ENCODE results near the gene CDH23.

Gene CDH23

DNA sequence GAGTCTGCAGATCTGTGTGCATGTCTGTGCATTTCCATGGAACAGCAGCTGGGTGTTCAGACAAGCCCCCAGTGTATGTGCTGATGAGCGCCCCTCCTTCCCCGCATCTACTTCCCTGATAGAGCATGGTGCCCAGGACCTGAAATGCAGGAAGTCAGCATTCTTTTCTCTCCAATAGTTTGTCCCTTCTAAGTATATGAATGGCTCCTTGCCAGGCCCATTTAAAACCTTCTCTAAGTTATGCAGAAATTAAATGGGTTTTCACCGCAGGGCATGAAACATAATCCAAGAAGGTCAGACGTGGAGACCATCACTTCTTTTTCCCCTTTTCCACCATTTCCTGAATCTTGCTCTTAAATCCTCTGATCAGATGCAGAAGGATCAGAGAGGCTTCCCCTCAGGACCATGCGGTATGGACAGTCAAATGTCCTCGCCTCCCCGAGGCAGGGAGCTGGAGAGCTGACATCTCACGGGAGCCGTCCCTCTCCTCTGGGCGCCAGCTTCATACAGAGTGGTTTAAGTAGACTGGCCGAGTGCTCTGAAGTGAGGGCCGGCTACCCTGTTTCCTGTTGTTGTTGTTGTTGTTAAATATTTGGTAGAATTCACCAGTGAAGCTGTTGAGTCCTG lies 167.6 kb downstream of the CDH23 start:
- no peak for DNase-seq (ENCODE audit: low read depth)

- DNase-seq (ENCODE audit: low read depth), result no peak
These were observed 168.7 kb downstream of the CDH23 start for GRCh38 chr10:71565284-71566000.

GRCh38 chr10:71567006-71567405 lies 170.3 kb downstream of the CDH23 start:
- DNase-seq (ENCODE audit: low read depth), result no peak

DNA sequence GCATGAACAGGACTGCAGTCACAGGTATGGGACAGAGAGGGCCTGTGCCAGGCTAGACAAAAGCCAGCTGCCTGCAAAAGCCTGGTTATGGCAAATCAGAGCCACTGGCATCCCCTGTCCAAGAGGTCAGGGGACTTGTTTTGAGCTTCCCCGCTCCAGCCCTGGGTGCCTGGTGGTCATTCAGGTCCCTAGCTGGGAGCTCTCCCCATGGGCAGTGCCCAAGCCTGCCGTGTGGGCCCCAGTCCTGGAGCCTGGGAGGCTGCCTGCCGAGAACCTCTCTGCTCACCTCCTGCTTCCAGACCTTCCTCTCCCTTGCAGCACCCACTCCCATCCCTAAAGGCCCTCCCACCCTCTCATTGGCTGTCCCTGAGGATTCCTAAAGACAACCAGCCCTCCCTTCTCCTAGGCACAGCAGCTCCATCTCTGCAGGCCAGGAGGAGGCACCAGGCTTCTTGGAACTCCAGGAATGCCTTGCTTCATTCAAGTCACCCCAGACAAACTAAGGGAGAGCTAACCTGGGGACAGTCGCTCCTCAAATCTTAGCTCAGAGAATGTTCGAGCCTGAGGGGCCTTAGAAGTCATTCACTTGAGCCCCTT lies 172.3 kb downstream of the CDH23 start:
- DNase-seq (ENCODE audit: low read depth), result no peak

DNA sequence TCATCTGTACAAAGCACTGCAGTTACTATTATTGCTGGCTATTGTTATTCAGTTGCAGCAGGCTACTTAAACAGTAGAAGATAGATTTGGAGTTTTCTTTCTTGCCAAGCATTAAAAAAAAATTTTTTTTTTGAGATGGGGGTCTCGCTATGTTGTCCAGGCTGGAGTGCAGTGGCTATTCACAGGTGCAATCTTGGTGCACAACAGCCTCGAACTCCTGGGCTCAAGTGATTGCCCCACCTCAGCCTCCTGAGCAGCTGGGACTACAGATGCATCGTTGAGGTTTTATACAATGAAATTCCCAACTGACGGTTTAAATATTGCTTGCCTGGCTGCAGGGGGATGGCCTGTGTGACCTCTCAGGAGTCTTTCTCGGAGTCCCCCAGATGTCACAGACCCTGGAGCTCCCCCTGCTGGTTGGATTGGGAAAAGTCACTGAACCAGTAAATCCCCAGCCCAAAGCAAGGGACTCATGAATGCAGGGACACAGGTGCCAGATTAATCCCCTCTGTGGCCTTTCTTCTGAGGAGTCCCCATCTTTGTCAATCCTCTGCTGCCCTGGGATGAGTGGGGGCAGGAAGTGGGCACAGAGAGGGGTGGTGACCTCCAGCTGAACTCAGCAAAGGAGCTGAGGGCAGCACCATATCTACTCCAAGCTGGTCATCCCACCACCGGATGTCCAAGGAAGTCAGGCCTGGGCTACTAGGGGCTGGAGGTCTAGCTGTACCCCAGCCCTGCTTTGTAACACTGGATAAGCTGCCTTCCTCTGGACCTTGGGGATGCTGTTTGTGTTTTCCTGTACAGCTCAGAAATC lies 173.3 kb downstream of the CDH23 start:
- peak; percentile 71 for DNase-seq (ENCODE audit: low read depth)

DNA sequence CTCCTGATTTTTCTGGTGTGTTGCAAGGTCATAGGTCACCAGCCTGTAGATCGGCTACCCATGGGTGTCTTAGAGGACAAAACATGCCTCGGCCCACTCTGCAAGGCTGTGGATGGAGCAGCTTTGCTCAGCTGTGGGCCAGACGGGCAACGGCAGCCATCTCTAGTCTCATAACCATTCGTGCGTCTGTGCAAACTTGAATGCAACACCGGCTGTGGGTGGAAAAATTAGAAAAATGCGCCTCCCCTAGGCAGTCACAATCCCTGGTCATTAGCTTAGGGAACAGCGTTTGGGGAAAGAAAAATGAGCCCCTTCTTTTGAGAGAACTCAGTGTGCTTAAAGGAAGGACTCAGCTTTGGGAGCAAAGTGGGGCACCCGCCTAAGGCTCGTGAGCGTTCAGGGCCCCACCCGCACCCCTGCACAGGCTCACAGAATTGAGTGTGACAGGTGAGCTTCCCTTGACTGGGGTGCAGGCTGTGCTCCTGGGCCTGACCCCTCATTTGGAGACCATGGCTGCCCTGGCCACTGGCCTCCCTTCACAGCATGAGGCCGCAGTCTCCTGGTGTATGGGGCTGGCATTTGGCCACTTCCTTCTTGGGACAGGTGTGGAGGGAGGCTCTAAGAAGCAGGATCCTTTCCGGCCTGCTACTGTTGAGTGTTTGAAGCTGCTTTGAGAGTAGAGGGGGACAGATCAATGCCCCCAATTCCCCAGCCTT lies 174.9 kb downstream of the CDH23 start:
- DNase-seq (ENCODE audit: low read depth), result no peak

GRCh38 chr10:71572962-71573361 lies 176.2 kb downstream of the CDH23 start:
- DNase-seq (ENCODE audit: low read depth), result no peak

GRCh38 chr10:71573562-71574518 lies 177.1 kb downstream of the CDH23 start:
- no peak for DNase-seq (ENCODE audit: low read depth)

DNA sequence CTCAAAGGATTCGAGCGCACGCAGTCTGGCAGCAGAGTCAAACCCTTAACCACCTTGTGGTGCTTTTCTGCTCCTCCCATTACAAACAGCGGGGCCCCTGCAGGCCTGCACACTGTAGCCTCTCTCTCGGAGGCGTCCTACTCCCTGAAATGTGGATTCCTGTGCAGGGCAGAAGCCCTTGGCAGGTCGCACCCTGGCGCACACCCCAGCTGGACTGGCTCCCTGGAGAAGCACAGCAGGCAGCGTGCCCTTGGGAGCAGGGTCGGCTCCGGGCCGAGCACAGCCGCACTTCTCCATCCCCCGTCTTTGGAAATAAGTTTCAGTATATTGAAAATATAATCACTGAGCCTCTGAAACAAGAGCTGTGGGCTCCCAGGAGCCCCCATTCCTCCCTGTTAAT lies 178.7 kb downstream of the CDH23 start:
- DNase-seq (ENCODE audit: low read depth), result no peak

DNA sequence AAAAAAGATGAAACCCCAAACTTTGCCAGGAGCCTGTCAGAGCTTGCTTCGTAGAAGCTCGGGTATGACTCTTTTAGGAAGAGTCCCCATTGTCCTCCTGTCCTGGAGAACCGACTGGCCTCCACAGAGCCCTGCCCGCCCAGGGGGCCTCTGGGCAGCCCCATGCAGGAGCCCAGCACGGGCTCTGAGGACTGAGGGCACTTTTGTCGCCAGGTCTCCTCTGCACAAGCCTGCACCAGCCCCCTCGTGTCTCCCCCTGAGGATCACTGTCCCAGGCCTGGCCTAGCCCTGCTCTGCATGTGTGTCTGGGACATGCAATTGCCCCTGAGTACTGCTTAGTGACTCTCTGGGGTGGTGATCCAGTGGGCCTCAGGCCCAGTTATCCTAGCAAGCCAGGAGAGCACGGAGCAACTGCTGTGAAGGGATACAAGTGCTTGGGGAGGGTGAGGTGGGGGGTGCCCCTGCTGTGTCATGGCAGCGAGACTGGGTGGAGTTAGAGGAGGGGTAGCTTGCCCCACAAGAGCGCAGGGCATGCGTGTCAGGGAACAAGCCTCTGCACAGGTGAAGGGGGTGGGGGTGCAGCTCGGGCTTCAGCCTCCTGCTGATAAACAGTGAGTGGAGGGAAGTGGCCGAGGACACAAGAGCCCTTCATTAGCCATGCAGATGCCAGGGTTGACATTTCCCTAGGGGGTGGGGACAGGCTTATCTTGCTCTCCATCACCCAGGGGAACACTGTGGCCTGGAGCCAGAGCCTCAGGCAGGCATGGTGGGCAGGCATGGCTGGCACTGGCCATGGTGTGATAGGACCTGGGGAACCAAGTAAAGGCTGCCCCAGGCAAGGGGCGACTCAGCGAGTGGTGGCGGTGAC lies 179.4 kb downstream of the CDH23 start:
- no peak for DNase-seq (ENCODE audit: low read depth)

- DNase-seq (ENCODE audit: low read depth), result no peak
These were observed 180.1 kb downstream of the CDH23 start for GRCh38 chr10:71576842-71577241.

GRCh38 chr10:71577345-71577744 lies 180.6 kb downstream of the CDH23 start:
- no peak for DNase-seq (ENCODE audit: low read depth)

GRCh38 chr10:71578069-71578468 lies 181.3 kb downstream of the CDH23 start:
- no peak for DNase-seq (ENCODE audit: low read depth)

DNA sequence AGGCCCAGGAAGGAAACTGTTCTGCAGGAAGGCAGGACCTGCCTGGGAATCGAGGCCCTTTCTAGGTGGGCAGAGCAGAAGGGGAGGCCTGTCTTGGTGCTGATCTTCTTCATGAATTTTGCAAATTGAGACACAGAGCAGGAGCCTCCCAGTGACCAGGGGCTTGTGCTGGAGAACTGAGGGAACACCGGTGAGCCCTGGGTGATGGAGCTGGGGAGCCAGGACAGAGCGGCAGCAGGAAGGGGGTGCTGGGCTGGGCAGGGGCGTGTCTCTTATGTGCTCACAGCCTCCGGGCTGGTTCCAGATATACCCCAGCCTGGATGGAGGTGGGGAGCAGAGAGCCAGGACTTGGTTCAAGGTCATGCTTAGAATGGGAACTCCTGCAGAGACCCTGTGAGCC lies 182.9 kb downstream of the CDH23 start:
- no peak for DNase-seq (ENCODE audit: low read depth)

GRCh38 chr10:71580415-71580814 lies 183.7 kb downstream of the CDH23 start:
- no peak for DNase-seq (ENCODE audit: low read depth)

DNA sequence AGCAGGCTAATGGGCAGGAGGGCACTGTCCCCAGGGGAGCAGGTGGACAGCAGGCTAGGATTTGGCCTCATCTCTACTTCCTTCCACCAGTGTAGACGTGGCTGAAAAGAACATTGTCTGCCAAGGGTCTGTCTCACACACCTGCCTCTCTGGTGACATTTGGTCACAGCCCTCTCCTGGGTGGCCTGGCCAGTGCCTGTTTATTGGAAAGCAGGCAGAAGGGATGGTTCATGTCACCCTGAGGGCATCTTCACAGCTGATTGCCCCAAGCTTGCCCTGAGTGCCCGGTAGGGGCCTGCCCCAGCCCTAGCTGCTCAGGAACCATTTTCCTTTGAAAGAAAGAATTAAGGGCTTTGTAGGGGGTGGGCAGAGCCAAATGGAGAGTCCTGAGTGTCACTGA lies 184.2 kb downstream of the CDH23 start:
- DNase-seq (ENCODE audit: low read depth), result no peak

DNA sequence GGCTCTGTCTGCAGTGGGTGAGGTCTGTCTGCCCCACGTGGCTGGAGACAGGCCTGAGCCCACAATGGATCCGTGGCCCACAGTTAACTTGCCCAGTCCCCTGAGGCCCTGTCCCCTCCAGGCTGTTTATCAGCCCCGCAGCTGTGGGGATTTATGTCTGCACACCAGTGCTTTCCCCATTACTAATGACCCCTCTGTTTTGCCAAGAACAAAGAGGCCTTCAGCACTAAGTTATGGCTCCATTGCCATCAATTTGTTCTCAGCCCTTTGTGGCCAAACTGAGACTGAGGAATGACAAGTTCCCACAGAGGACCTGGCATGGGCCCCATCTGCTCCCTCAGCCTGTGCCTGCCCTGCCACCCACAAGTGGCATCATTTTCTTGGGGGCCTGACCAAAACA lies 184.7 kb downstream of the CDH23 start:
- no peak for DNase-seq (ENCODE audit: low read depth)

GRCh38 chr10:71582019-71582418 lies 185.3 kb downstream of the CDH23 start:
- DNase-seq (ENCODE audit: low read depth), result no peak

- DNase-seq (ENCODE audit: low read depth), result no peak
These were observed 186.1 kb downstream of the CDH23 start for GRCh38 chr10:71582506-71583475.

Data from stimulated activated CD8-positive, alpha-beta memory T cell treated with anti-CD3 and anti-CD28 coated beads, Interleukin-12 subunit alpha, Interleukin-12 subunit beta, amount 100 ng/mL, for 1 hour (primary cell).